Ovary (tissue), 9 donors: ENCODE measurements around the gene FGFBP2. TPM values are rescaled to one million over a fixed set of nuclear protein-coding genes. Genes with fewer than 3 reads are reported as not detected.
A peak's percentile ranks its signal among the peaks of the same experiment; 100 is the strongest.

ENCODE experiments used
- DNase-seq, 5 donors: peaks; one replicate each; pipeline ENCODE4 v3.0.0-alpha.2; 2019 to 2020
- H3K27ac ChIP-seq, 2 donors: fragments of 200-600 bp; one replicate each; pipeline versions ENCODE4 v1.5.1 to v1.8.0; 2019 to 2022
- H3K27me3 ChIP-seq: fragments of 200-600 bp; one replicate; pipeline ENCODE4 v1.8.0; 2022
- H3K36me3 ChIP-seq: fragments of 200-600 bp; sonication (generic); one replicate; pipeline ENCODE4 v1.5.1; 2019
- H3K4me1 ChIP-seq: one replicate; pipeline ENCODE4 v1.8.1; 2013; ENCODE audit warnings: mild to moderate bottlenecking, moderate library complexity; ENCODE audit not compliant: insufficient read depth
- H3K4me3 ChIP-seq: fragments of 200-600 bp; sonication (generic); one replicate; pipeline ENCODE4 v1.5.1; 2017
- H3K9me3 ChIP-seq, 2 donors: fragments of 200-600 bp in 1 of 2; sonication (generic) in 1 of 2; one replicate each; pipeline versions ENCODE4 v1.5.1 to v1.8.1; 2013 to 2019; ENCODE audit warnings: mild to moderate bottlenecking in 1 of 2, moderate library complexity in 1 of 2
- CTCF ChIP-seq, 3 donors: fragments of 450-650 bp in 2 of 3; fragments of 200-600 bp in 1 of 3; IDR thresholded peaks; one replicate each; pipeline versions ENCODE4 v1.5.1 to v1.8.0; 2016 to 2022; ENCODE audit warnings: antibody characterized with exemption in 3 of 3, mild to moderate bottlenecking in 1 of 3
- EP300 ChIP-seq: sonication (generic); formaldehyde crosslinking; IDR thresholded peaks from one replicate; pipeline ENCODE4 v1.6.1; 2017; ENCODE audit warnings: antibody characterized with exemption
- POLR2A ChIP-seq: fragments of 450-650 bp; IDR thresholded peaks from one replicate; pipeline ENCODE4 v1.6.1; 2017; ENCODE audit warnings: antibody characterized with exemption, mild to moderate bottlenecking, moderate library complexity
- WGBS, 3 donors: extraction: QIAGEN DNeasy Blood & Tissue Kit in 1 of 3; methylation state at CpG; one replicate each; pipeline versions ENCODE4 v1.1.5 to v1.1.7; 2013 to 2017; 5-methylcytosine and 5-hydroxymethylcytosine counted together
- intact Hi-C, 4 donors: fragments of 100-400 bp; cut with DNase I; formaldehyde crosslinking; loops; one replicate each; pipeline versions ENCODE4 v1.11.0 to v1.15.1; 2022 to 2023
- polyA plus RNA-seq, 2 donors: library from polyadenylated mRNA; stranded (reverse); fragments of 200-250 nt in 1 of 2; fragments of 350-450 nt in 1 of 2; fragmentation: Illumina TruSeq in 1 of 2; extraction: RNeasy Lipid Tissue Mini Kit (QIAGEN cat#74804) in 1 of 2; gene quantifications; one replicate each; pipeline ENCODE4 v1.2.3, GENCODE V29; 2013 to 2014
- total RNA-seq, 7 donors: library from RNA; depleted of rRNA in 2 of 7; stranded (reverse); fragments of >200 nt in 2 of 7; fragmentation: NEBNext Ultra II Directional in 3 of 7; extraction: Animal tissue kit (Norgen Biotek cat#: 25700) in 3 of 7; gene quantifications; one replicate each; pipeline versions ENCODE4 v1.1.0 to v1.2.4, GENCODE V29; 2016 to 2023
- donor health status: DM: no; HTN: no; CAD: no; lungs with moderate emphysema.
- donor health status: DM: no; HTN: no; CAD: no.
- donor health status: Bipolar disorder and iron deficiency.
- donor health status: DM: yes; HTN: yes; CAD: no.
- donor health status: DM: no; HTN: no; CAD: no.
- donor health status: DM: yes; HTN: yes; CAD: no.

FGFBP2 gene
- total and polyA plus RNA-seq, 9 donors: 0.20 to 2.2 (median 1.0) TPM; not detected in 3

GRCh38 chr4:16006771-16007446, 43.9 kb upstream of the FGFBP2 start:
- Histone ChIP-seq H3K27ac (no peak overlapping the region), H3K9me3 (no peaks in the 10 kb centered on the region), H3K27me3 (no peaks in the 10 kb centered on the region), H3K4me1 (peaks cover 4% of the 10 kb centered on the region), H3K4me3 (no peak overlapping the region), H3K36me3 (no peaks in the 10 kb centered on the region)
- DNase-seq: no peak
- TF ChIP-seq CTCF (IDR thresholded peaks at IDR 0.05) (no peak), POLR2A (no peak), EP300 (no peak)
- WGBS, 3 donors: 67 to 70% (median 69%) methylated on average over 6 of the region's 6 CpGs
- intact Hi-C loops: loop anchor here in 1 of 4 donors (10.0 kb wide), 1 partner anchor 532 kb away; no protein-coding TSS in a partner anchor

GRCh38 chr4:16005676-16006075, 42.7 kb upstream of the FGFBP2 start:
- peaks cover 4% of the 10 kb centered on the region for H3K4me1 ChIP-seq
- H3K9me3 ChIP-seq: no peaks in the 10 kb centered on the region
- no peaks in the 10 kb centered on the region for H3K36me3 ChIP-seq
- intact Hi-C loops: loop anchor here in 1 of 4 donors (10.0 kb wide), 1 partner anchor 531 kb away; no protein-coding TSS in a partner anchor
- no peak for TF ChIP-seq CTCF (IDR thresholded peaks at IDR 0.05)
- no peak for TF ChIP-seq EP300
- no peak for TF ChIP-seq POLR2A
- H3K4me3 ChIP-seq: no peak overlapping the region
- DNase-seq: no peak
- H3K27ac ChIP-seq: no peak overlapping the region
- WGBS, 3 donors: 83 to 96% (median 89%) methylated on average over 5 of the region's 5 CpGs
- H3K27me3 ChIP-seq: no peaks in the 10 kb centered on the region

GRCh38 chr4:16001484-16001858, 38.5 kb upstream of the FGFBP2 start:
- intact Hi-C loops: loop anchor here in 1 of 4 donors (10.0 kb wide), 1 partner anchor 527 kb away; no protein-coding TSS in a partner anchor
- H3K9me3 ChIP-seq: no peaks in the 10 kb centered on the region
- peaks cover 4% of the 10 kb centered on the region for H3K4me1 ChIP-seq
- TF ChIP-seq CTCF (IDR thresholded peaks at IDR 0.05) (peak in 2 of 3 donors; percentile 46 to 57), POLR2A (no peak)
- peak; percentile 24 to 48 (median 40) for DNase-seq
- no peaks in the 10 kb centered on the region for H3K27me3 ChIP-seq
- H3K36me3 ChIP-seq: no peaks in the 10 kb centered on the region
- H3K27ac ChIP-seq: no peak overlapping the region
- 2 to 6% (median 2%) methylated on average over 4 of the region's 4 CpGs for WGBS, 3 donors
- H3K4me3 ChIP-seq: no peak overlapping the region

DNA sequence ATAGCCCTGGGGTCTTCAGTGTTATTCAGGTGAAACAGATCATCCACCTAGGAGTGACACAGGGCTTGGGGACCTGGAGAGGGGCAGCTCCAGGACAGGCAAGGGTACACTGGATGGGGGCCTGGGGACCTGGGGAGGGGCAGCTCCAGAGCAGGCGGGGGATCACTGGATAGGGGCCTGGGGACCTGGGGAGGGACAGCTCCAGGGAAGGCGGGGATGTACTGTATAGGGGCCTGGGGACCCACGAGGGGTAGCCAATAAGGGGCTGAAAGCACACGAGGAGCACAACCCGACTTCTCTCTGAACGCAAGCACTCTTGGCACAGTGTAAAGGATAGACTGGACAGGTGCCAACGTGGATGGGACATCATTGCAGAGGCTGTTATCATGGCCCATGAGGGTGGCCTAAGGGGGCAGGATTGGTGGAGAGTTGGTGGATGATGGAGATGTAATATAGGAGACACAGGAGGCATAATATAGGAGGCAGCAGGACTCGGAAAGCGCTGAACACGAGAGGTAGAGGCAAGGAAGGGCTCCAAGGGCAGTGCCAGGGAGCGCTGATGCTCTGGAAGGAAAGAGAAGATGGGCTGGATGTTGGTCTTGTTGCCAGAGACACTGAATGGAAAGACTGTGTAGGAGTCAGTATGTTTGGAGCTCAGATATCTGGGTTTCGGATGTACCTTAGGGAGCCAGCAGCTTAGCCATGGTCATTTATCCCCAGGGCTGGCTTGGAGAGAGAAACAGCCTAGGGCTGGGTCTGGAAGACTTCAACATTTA, 37.9 kb upstream of the FGFBP2 start:
- DNase-seq: no peak
- no peak for TF ChIP-seq CTCF (IDR thresholded peaks at IDR 0.05)
- no peak for TF ChIP-seq EP300
- TF ChIP-seq POLR2A: no peak
- Histone ChIP-seq H3K27ac (no peak overlapping the region), H3K4me1 (peaks cover 4% of the 10 kb centered on the region), H3K4me3 (no peak overlapping the region), H3K27me3 (no peaks in the 10 kb centered on the region), H3K36me3 (no peaks in the 10 kb centered on the region), H3K9me3 (no peaks in the 10 kb centered on the region)
- intact Hi-C loops: loop anchor here in 1 of 4 donors (10.0 kb wide), 1 partner anchor 526 kb away; no protein-coding TSS in a partner anchor
- WGBS, 3 donors: 71 to 77% (median 74%) methylated on average over 12 of the region's 12 CpGs
